ENCODE measurements around the gene MRNIP.
"Not testable (repeated sequence)": the region's sequence is repeated elsewhere in the genome, so short reads cannot be mapped to it uniquely, and the experiment has no call there.

The MRNIP gene

GRCh38 chr5:179792612-179793467 is 65.8 kb downstream of the MRNIP start:
- DNase-seq (ENCODE audit: low spot score), result no peak

- no peak for DNase-seq (ENCODE audit: low spot score)
These were observed 66.6 kb downstream of the MRNIP start for GRCh38 chr5:179791881-179792611.

GRCh38 chr5:179789278-179789677 is 69.3 kb downstream of the MRNIP start:
- DNase-seq (ENCODE audit: low spot score), result not testable (repeated sequence)

GRCh38 chr5:179788193-179788854 is 70.3 kb downstream of the MRNIP start:
- no peak for DNase-seq (ENCODE audit: low spot score)
